Upper lobe of left lung (tissue), 4 donors: ENCODE measurements around the gene SFMBT2.

Experiments
- CTCF ChIP-seq, 6 experiments: fragments of 450-650 bp in 4 of 6; fragments of 200-600 bp in 2 of 6; sonication (generic) in 2 of 6; IDR thresholded peaks; one replicate each; pipeline ENCODE4 v1.5.1; 2016 to 2019; ENCODE audit warnings: antibody characterized with exemption in 6 of 6
- POLR2A ChIP-seq, 4 donors: fragments of 450-650 bp; IDR thresholded peaks; one replicate each; pipeline ENCODE4 v1.5.1; 2016 to 2017; ENCODE audit warnings: antibody characterized with exemption in 4 of 4, mild to moderate bottlenecking in 2 of 4

- TF ChIP-seq CTCF (IDR thresholded peaks at IDR 0.05) (no peak), POLR2A (IDR thresholded peaks at IDR 0.05) (no peak)
These were observed 71.3 kb downstream of the SFMBT2 start for GRCh38 chr10:7339510-7339909.
